BJ (cell line): ENCODE results near the gene ZBTB42. TPM values are rescaled to one million over a fixed set of nuclear protein-coding genes. Genes with fewer than 3 reads are reported as not detected.

Experiments
- CTCF ChIA-PET: fragments of 350-600 bp; formaldehyde crosslinking; extraction: SDS; loops from one replicate; lab custom pipeline; 2021; ENCODE audit warnings: antibody characterized with exemption, inconsistent platforms; lab: Yijun Ruan, JAX
- POLR2A ChIA-PET: fragments of 300-600 bp; sonication (Branson Sonifier 250); formaldehyde crosslinking; extraction: SDS; loops from one replicate; lab custom pipeline; 2021; ENCODE audit warnings: antibody characterized with exemption; lab: Charles Lee
- DNase-seq: peaks from one replicate; pipeline ENCODE4 v3.0.0-alpha.2; 2011; ENCODE audit warnings: low read depth
- H3K27me3 ChIP-seq: 2 replicates; pipeline ENCODE4 v1.6.0; 2011; ENCODE audit warnings: low read length; ENCODE audit not compliant: control insufficient read depth, insufficient read depth
- H3K36me3 ChIP-seq: 2 replicates; pipeline ENCODE4 v1.5.1; 2011; ENCODE audit warnings: low read length; ENCODE audit not compliant: control insufficient read depth, insufficient read depth
- H3K4me3 ChIP-seq: 2 replicates; pipeline ENCODE4 v1.5.1; 2011; ENCODE audit warnings: low read depth, mild to moderate bottlenecking, control low read depth, low read length
- polyA plus RNA-seq: library from polyadenylated mRNA; depleted of rRNA; stranded (reverse); fragments of >200 nt; gene quantifications from 2 replicates; pipeline ENCODE4 v1.2.3, GENCODE V29; 2011
- TF ChIP-seq, protein P1 (sequence below): IDR thresholded peaks from 2 replicates; pipeline ENCODE4 v1.5.1; 2011; ENCODE audit warnings: low read depth, mild to moderate bottlenecking, control low read depth, inconsistent platforms, low read length, moderate library complexity; ENCODE audit not compliant: insufficient read depth

The ZBTB42 gene
- polyA plus RNA-seq, 1 experiment, result 2.7 TPM

- no peak for DNase-seq
- H3K36me3 ChIP-seq, result no peaks in the 10 kb centered on the region
- POLR2A ChIA-PET, result no interaction called here
- no peaks in the 10 kb centered on the region for H3K27me3 ChIP-seq
- H3K4me3 ChIP-seq, result no peak overlapping the region
- TF ChIP-seq, protein P1, sequence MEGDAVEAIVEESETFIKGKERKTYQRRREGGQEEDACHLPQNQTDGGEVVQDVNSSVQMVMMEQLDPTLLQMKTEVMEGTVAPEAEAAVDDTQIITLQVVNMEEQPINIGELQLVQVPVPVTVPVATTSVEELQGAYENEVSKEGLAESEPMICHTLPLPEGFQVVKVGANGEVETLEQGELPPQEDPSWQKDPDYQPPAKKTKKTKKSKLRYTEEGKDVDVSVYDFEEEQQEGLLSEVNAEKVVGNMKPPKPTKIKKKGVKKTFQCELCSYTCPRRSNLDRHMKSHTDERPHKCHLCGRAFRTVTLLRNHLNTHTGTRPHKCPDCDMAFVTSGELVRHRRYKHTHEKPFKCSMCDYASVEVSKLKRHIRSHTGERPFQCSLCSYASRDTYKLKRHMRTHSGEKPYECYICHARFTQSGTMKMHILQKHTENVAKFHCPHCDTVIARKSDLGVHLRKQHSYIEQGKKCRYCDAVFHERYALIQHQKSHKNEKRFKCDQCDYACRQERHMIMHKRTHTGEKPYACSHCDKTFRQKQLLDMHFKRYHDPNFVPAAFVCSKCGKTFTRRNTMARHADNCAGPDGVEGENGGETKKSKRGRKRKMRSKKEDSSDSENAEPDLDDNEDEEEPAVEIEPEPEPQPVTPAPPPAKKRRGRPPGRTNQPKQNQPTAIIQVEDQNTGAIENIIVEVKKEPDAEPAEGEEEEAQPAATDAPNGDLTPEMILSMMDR, result no peak
- CTCF ChIA-PET, result interaction anchor here (3.4 kb wide), 1 partner anchor 53 kb away, joined by 42 read pairs; no protein-coding TSS in a partner anchor
These were observed 22.1 kb downstream of the ZBTB42 start for GRCh38 chr14:104822821-104823615.

- CTCF ChIA-PET, result interaction anchor here (4.2 kb wide), 1 partner anchor 56 kb away, joined by 76 read pairs; no protein-coding TSS in a partner anchor
- H3K27me3 ChIP-seq, result no peaks in the 10 kb centered on the region
- POLR2A ChIA-PET, result no interaction called here
These were observed 23.6 kb downstream of the ZBTB42 start for GRCh38 chr14:104824353-104824997.

DNA sequence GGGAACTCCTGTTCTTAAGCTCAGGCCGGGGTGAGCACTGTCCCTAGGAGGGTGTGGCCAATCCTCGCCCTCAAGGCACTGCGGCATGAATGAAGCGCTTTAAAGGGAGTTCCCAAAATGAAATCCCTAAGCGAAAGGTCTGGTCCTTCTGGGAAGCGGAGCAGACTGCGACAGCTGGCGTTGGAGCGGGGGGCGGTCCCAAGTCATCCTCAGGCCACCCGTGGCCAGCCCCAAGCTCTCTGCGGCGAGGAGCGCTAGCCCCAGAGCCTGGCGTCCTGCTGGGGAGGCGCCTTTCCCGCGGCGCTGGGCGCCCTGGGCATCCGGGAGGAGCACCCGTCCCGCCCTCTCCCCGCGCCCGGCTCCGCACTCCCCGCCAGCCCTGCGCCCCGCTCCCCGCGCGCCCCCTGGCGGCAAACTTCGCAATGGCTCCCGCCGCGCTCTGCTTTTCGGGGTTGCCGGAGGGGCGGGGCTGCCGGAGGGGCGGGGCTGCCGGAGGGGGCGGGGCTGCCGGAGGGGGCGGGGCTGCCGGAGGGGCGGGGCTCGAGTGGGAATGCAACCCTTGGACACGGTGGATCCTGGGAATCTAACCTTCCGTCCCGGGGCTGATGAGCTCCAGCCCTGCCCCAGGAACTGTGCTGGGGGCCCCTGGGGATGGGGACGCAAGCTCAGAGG is 25.4 kb downstream of the ZBTB42 start:
- Histone ChIP-seq H3K27me3 (no peaks in the 10 kb centered on the region), H3K36me3 (no peaks in the 10 kb centered on the region), H3K4me3 (peak overlapping the region; percentile 57)
- TF ChIP-seq, protein P1, result peak; percentile 51
- ChIA-PET CTCF (interaction anchor here (0.6 to 4.2 kb wide), 18 partner anchors 17 to 201 kb away, joined by 3 to 76 read pairs (median 4); partner anchors contain the start of gene SIVA1), POLR2A (interaction anchor here (0.6 to 0.7 kb wide), 3 partner anchors 35 to 141 kb away, joined by 4 to 12 read pairs (median 7); no protein-coding TSS in a partner anchor)
- DNase-seq, result peak; percentile 9

More at GRCh38 chr14:104824353-104824997, 23.6 kb downstream of the ZBTB42 start:
- Histone ChIP-seq H3K4me3 (no peak overlapping the region), H3K36me3 (no peaks in the 10 kb centered on the region)
- no peak for DNase-seq
- TF ChIP-seq, protein P1, result no peak

GRCh38 chr14:104826861-104827176 is 25.9 kb downstream of the ZBTB42 start:
- DNase-seq, result no peak
- no peaks in the 10 kb centered on the region for H3K27me3 ChIP-seq
- ChIA-PET CTCF (interaction anchor here (0.6 to 4.2 kb wide), 13 partner anchors 16 to 231 kb away, joined by 3 to 76 read pairs (median 4); no protein-coding TSS in a partner anchor), POLR2A (interaction anchor here (0.6 to 0.7 kb wide), 3 partner anchors 35 to 141 kb away, joined by 4 to 12 read pairs (median 7); no protein-coding TSS in a partner anchor)
- TF ChIP-seq, protein P1, result no peak
- peak overlapping the region; percentile 53 for H3K4me3 ChIP-seq
- no peaks in the 10 kb centered on the region for H3K36me3 ChIP-seq
